ENCODE measurements around the gene DISC1.

DISC1 gene

DNA sequence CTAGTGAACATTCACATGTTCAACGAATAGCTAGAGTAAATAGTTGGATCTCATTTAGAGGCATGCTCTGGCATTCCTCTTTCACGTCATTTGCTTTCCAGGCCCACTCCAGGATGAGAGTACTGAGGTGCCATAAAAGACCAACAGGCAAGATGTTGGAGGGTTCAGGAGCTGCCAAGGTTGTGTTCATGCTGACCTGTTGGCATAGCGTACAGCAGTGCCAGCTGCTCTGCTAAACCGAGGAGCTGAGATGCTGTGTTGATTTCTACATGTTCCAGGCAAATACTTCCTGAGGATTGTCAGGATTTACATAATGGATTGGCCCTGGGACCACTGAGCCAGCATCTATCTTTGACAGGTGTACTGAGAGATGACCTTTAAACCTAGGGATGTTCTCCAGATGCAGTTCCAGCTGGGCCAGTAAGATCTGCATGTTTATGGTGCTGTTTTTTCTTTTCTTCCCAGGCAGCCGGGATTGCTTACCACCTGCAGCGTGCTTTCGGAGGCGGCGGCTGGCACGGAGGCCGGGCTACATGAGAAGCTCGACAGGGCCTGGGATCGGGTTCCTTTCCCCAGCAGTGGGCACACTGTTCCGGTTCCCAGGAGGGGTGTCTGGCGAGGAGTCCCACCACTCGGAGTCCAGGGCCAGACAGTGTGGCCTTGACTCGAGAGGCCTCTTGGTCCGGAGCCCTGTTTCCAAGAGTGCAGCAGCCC is 66.9 kb downstream of the DISC1 start:
- DNase-seq (ENCODE audit: low read depth in 1 of 2, low spot score in 1 of 2): no peak
- Histone ChIP-seq H3K4me3 (replicated peaks; ENCODE audit: insufficient read depth, low read length) (no peak overlapping the region), H3K27me3 (ENCODE audit: insufficient read depth, poor library complexity, severe bottlenecking) (no peaks in the 10 kb centered on the region), H3K27ac (replicated peaks) (no peak overlapping the region)
- TF ChIP-seq POLR2AphosphoS5 (IDR thresholded peaks at IDR 0.05; ENCODE audit: low read depth) (no peak), SPI1 (IDR thresholded peaks at IDR 0.05; ENCODE audit: borderline replicate concordance, low read depth) (no peak), GABPA (IDR thresholded peaks at IDR 0.05; ENCODE audit: low read depth) (no peak)
- TF ChIP-seq, protein P1, sequence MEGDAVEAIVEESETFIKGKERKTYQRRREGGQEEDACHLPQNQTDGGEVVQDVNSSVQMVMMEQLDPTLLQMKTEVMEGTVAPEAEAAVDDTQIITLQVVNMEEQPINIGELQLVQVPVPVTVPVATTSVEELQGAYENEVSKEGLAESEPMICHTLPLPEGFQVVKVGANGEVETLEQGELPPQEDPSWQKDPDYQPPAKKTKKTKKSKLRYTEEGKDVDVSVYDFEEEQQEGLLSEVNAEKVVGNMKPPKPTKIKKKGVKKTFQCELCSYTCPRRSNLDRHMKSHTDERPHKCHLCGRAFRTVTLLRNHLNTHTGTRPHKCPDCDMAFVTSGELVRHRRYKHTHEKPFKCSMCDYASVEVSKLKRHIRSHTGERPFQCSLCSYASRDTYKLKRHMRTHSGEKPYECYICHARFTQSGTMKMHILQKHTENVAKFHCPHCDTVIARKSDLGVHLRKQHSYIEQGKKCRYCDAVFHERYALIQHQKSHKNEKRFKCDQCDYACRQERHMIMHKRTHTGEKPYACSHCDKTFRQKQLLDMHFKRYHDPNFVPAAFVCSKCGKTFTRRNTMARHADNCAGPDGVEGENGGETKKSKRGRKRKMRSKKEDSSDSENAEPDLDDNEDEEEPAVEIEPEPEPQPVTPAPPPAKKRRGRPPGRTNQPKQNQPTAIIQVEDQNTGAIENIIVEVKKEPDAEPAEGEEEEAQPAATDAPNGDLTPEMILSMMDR (IDR thresholded peaks at IDR 0.05; ENCODE audit: insufficient read depth, low read length): no peak

DNA sequence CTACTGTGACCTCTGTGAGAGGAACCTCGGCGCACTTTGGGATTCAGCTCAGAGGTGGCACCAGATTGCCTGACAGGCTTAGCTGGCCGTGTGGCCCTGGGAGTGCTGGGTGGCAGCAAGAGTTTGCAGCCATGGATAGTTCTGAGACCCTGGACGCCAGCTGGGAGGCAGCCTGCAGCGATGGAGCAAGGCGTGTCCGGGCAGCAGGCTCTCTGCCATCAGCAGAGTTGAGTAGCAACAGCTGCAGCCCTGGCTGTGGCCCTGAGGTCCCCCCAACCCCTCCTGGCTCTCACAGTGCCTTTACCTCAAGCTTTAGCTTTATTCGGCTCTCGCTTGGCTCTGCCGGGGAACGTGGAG is 67.5 kb downstream of the DISC1 start:
- H3K27ac ChIP-seq (replicated peaks): no peak overlapping the region
- H3K27me3 ChIP-seq (ENCODE audit: insufficient read depth, poor library complexity, severe bottlenecking): no peaks in the 10 kb centered on the region
- TF ChIP-seq, protein P2, sequence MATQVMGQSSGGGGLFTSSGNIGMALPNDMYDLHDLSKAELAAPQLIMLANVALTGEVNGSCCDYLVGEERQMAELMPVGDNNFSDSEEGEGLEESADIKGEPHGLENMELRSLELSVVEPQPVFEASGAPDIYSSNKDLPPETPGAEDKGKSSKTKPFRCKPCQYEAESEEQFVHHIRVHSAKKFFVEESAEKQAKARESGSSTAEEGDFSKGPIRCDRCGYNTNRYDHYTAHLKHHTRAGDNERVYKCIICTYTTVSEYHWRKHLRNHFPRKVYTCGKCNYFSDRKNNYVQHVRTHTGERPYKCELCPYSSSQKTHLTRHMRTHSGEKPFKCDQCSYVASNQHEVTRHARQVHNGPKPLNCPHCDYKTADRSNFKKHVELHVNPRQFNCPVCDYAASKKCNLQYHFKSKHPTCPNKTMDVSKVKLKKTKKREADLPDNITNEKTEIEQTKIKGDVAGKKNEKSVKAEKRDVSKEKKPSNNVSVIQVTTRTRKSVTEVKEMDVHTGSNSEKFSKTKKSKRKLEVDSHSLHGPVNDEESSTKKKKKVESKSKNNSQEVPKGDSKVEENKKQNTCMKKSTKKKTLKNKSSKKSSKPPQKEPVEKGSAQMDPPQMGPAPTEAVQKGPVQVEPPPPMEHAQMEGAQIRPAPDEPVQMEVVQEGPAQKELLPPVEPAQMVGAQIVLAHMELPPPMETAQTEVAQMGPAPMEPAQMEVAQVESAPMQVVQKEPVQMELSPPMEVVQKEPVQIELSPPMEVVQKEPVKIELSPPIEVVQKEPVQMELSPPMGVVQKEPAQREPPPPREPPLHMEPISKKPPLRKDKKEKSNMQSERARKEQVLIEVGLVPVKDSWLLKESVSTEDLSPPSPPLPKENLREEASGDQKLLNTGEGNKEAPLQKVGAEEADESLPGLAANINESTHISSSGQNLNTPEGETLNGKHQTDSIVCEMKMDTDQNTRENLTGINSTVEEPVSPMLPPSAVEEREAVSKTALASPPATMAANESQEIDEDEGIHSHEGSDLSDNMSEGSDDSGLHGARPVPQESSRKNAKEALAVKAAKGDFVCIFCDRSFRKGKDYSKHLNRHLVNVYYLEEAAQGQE (IDR thresholded peaks at IDR 0.05; ENCODE audit: insufficient replicate concordance, low read depth): no peak
- TF ChIP-seq, protein P1 (IDR thresholded peaks at IDR 0.05; ENCODE audit: insufficient read depth, low read length): no peak
- no peak for TF ChIP-seq SPI1 (IDR thresholded peaks at IDR 0.05; ENCODE audit: borderline replicate concordance, low read depth)
- TF ChIP-seq GABPA (IDR thresholded peaks at IDR 0.05; ENCODE audit: low read depth): no peak
- TF ChIP-seq POLR2AphosphoS5 (IDR thresholded peaks at IDR 0.05; ENCODE audit: low read depth): no peak
- no peak overlapping the region for H3K4me3 ChIP-seq (replicated peaks; ENCODE audit: insufficient read depth, low read length)
- DNase-seq (ENCODE audit: low read depth in 1 of 2, low spot score in 1 of 2): no peak

DNA sequence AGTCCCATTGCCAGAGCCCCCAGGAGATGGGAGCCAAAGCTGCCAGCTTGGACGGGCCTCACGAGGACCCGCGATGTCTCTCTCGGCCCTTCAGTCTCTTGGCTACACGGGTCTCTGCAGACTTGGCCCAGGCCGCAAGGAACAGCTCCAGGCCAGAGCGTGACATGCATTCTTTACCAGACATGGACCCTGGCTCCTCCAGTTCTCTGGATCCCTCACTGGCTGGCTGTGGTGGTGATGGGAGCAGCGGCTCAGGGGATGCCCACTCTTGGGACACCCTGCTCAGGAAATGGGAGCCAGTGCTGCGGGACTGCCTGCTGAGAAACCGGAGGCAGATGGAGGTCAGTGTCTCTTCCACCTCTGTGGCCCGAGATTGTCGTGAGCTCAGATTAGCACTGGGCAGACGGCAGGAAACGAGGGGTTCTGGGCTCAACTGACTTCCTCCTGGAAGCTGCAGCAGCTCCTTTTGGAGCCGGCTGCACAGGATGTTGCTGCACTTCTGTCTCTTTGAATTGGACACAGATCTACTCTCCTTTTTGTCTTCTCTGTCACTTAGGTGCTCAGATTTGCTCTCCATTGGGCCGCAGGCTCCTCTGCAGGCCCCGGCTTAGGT is 68.0 kb downstream of the DISC1 start:
- peak in 1 of 2 experiments; percentile 8 for DNase-seq (ENCODE audit: low read depth in 1 of 2, low spot score in 1 of 2)
- no peak overlapping the region for H3K27ac ChIP-seq (replicated peaks)
- no peak overlapping the region for H3K4me3 ChIP-seq (replicated peaks; ENCODE audit: insufficient read depth, low read length)
- TF ChIP-seq, protein P2 (IDR thresholded peaks at IDR 0.05; ENCODE audit: insufficient replicate concordance, low read depth): no peak
- TF ChIP-seq GABPA (IDR thresholded peaks at IDR 0.05; ENCODE audit: low read depth) (no peak), SPI1 (IDR thresholded peaks at IDR 0.05; ENCODE audit: borderline replicate concordance, low read depth) (no peak; the same call in 1 of the 2 replicates), POLR2AphosphoS5 (IDR thresholded peaks at IDR 0.05; ENCODE audit: low read depth) (no peak)
- TF ChIP-seq, protein P1 (IDR thresholded peaks at IDR 0.05; ENCODE audit: insufficient read depth, low read length): no peak
- H3K27me3 ChIP-seq (ENCODE audit: insufficient read depth, poor library complexity, severe bottlenecking): no peaks in the 10 kb centered on the region

All from HL-60 (cell line).